Measurements from ENCODE around the gene PRLH.

Gene PRLH

GRCh38 chr2:237542001-237542704 is 24.2 kb upstream of the PRLH start:
- Histone ChIP-seq H3K4me2 (ENCODE audit: low read length) (0 out of 2 replicates have a peak overlapping the region, but pooled peaks have one; percentile 63), H4K20me1 (ENCODE audit: insufficient read depth, low read length) (no peaks in the 10 kb centered on the region), H2AFZ (ENCODE audit: low read depth, low read length) (no peak overlapping the region), H3K4me1 (ENCODE audit: low read length) (peaks cover 35% of the 10 kb centered on the region), H3K4me3 (ENCODE audit: low read length) (no peak overlapping the region), H3K9ac (ENCODE audit: low read length) (peak overlapping the region; percentile 55; the same call in 1 of the 2 replicates), H3K36me3 (replicated peaks; ENCODE audit: low read depth, low read length) (no peaks in the 10 kb centered on the region), H3K27me3 (ENCODE audit: low read depth, low read length) (no peaks in the 10 kb centered on the region), H3K9me3 (ENCODE audit: insufficient read depth, low read length) (no peaks in the 10 kb centered on the region), H3K79me2 (ENCODE audit: low read length) (no peaks in the 10 kb centered on the region), H3K27ac (ENCODE audit: low read length) (peak overlapping the region; percentile 79)
- TF ChIP-seq CTCF (IDR thresholded peaks at IDR 0.05; ENCODE audit: low read depth, low read length) (no peak), EZH2phosphoT487 (IDR thresholded peaks at IDR 0.05; ENCODE audit: low read depth) (no peak)

- Histone ChIP-seq H3K4me1 (ENCODE audit: low read length) (peaks cover 19% of the 10 kb centered on the region), H3K36me3 (replicated peaks; ENCODE audit: low read depth, low read length) (no peaks in the 10 kb centered on the region), H3K4me2 (ENCODE audit: low read length) (no peak overlapping the region)
Measured at GRCh38 chr2:237546040-237546875, 20.1 kb upstream of the PRLH start.

GRCh38 chr2:237546876-237547395 is 19.4 kb upstream of the PRLH start:
- Histone ChIP-seq H3K4me1 (ENCODE audit: low read length) (peaks cover 12% of the 10 kb centered on the region), H3K36me3 (replicated peaks; ENCODE audit: low read depth, low read length) (no peaks in the 10 kb centered on the region), H3K4me3 (ENCODE audit: low read length) (no peak overlapping the region), H2AFZ (ENCODE audit: low read depth, low read length) (no peak overlapping the region), H3K27ac (ENCODE audit: low read length) (no peak overlapping the region), H4K20me1 (ENCODE audit: insufficient read depth, low read length) (no peaks in the 10 kb centered on the region), H3K79me2 (ENCODE audit: low read length) (no peaks in the 10 kb centered on the region), H3K9me3 (ENCODE audit: insufficient read depth, low read length) (no peaks in the 10 kb centered on the region), H3K27me3 (ENCODE audit: low read depth, low read length) (no peaks in the 10 kb centered on the region), H3K9ac (ENCODE audit: low read length) (no peak overlapping the region), H3K4me2 (ENCODE audit: low read length) (no peak overlapping the region)
- TF ChIP-seq CTCF (IDR thresholded peaks at IDR 0.05; ENCODE audit: low read depth, low read length), result no peak
- TF ChIP-seq EZH2phosphoT487 (IDR thresholded peaks at IDR 0.05; ENCODE audit: low read depth), result no peak

More at GRCh38 chr2:237546040-237546875, 20.1 kb upstream of the PRLH start:
- Histone ChIP-seq H3K9me3 (ENCODE audit: insufficient read depth, low read length) (no peaks in the 10 kb centered on the region), H3K9ac (ENCODE audit: low read length) (no peak overlapping the region), H3K27ac (ENCODE audit: low read length) (no peak overlapping the region), H3K79me2 (ENCODE audit: low read length) (no peaks in the 10 kb centered on the region), H3K4me3 (ENCODE audit: low read length) (no peak overlapping the region), H2AFZ (ENCODE audit: low read depth, low read length) (no peak overlapping the region), H3K27me3 (ENCODE audit: low read depth, low read length) (no peaks in the 10 kb centered on the region), H4K20me1 (ENCODE audit: insufficient read depth, low read length) (no peaks in the 10 kb centered on the region)
- TF ChIP-seq EZH2phosphoT487 (IDR thresholded peaks at IDR 0.05; ENCODE audit: low read depth) (no peak), CTCF (IDR thresholded peaks at IDR 0.05; ENCODE audit: low read depth, low read length) (no peak)

GRCh38 chr2:237547841-237548416 is 18.4 kb upstream of the PRLH start:
- Histone ChIP-seq H4K20me1 (ENCODE audit: insufficient read depth, low read length) (no peaks in the 10 kb centered on the region), H3K27ac (ENCODE audit: low read length) (no peak overlapping the region), H3K4me2 (ENCODE audit: low read length) (no peak overlapping the region), H3K9ac (ENCODE audit: low read length) (no peak overlapping the region), H3K9me3 (ENCODE audit: insufficient read depth, low read length) (no peaks in the 10 kb centered on the region), H3K4me1 (ENCODE audit: low read length) (peaks cover 7% of the 10 kb centered on the region; the same call in 1 of the 2 replicates), H3K36me3 (replicated peaks; ENCODE audit: low read depth, low read length) (no peaks in the 10 kb centered on the region), H3K27me3 (ENCODE audit: low read depth, low read length) (no peaks in the 10 kb centered on the region), H2AFZ (ENCODE audit: low read depth, low read length) (no peak overlapping the region), H3K4me3 (ENCODE audit: low read length) (no peak overlapping the region), H3K79me2 (ENCODE audit: low read length) (no peaks in the 10 kb centered on the region)
- no peak for TF ChIP-seq CTCF (IDR thresholded peaks at IDR 0.05; ENCODE audit: low read depth, low read length)
- no peak for TF ChIP-seq EZH2phosphoT487 (IDR thresholded peaks at IDR 0.05; ENCODE audit: low read depth)

Measured in OCI-LY3 (cell line).